SU-DHL-6 (cell line): ENCODE data around the gene DPP6.

Source experiments
- CTCF ChIP-seq: fragments of 200-600 bp; sonication (generic); IDR thresholded peaks from one replicate; pipeline ENCODE4 v1.5.1; 2017; ENCODE audit warnings: antibody characterized with exemption, mild to moderate bottlenecking, low read length, moderate library complexity; ENCODE audit not compliant: insufficient read depth, poor library complexity, severe bottlenecking
- EZH2phosphoT487 ChIP-seq: fragments of 200-600 bp; sonication (generic), shearing (Covaris generic); conservative IDR thresholded peaks from 2 replicates; pipeline ENCODE4 v1.6.1; 2018; ENCODE audit warnings: mild to moderate bottlenecking, antibody characterized with exemption, low read length, moderate library complexity, mixed read lengths

GRCh38 chr7:154438571-154439367 is 386.6 kb downstream of the DPP6 start:
- TF ChIP-seq CTCF (no peak), EZH2phosphoT487 (no peak)
